HuH-7 (cell line): ENCODE data around the gene RNF32.
"Not testable (repeated sequence)": the region's sequence is repeated elsewhere in the genome, so short reads cannot be mapped to it uniquely, and the experiment has no call there.

Experiments
- DNase-seq: peaks from one replicate; pipeline ENCODE4 v3.0.0; 2011; ENCODE audit warnings: low spot score

The RNF32 gene

GRCh38 chr7:156614434-156615264 is 25.9 kb upstream of the RNF32 start:
- DNase-seq = no peak

GRCh38 chr7:156616269-156617202 is 24.0 kb upstream of the RNF32 start:
- DNase-seq = no peak

DNA sequence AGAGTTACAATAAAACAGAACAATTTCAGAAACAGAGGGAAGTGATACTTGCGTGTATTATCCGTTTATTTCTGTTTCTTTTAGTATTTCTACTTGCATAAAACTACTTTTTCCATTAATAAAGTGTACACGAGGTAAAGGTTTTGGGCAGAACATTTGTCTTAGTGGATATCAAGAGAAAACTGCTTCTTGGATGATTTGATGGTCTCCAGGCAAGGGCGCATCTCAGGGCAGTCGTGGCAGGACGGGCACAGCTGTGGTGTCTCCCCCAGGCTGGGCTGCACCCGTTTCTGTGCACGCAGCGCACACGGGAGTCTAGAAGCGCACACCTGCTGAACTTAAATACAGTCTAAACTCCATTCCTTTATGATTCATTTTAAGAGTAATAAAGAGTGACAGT is 23.4 kb upstream of the RNF32 start:
- no peak for DNase-seq

GRCh38 chr7:156618078-156618779 is 22.3 kb upstream of the RNF32 start:
- no peak for DNase-seq

DNA sequence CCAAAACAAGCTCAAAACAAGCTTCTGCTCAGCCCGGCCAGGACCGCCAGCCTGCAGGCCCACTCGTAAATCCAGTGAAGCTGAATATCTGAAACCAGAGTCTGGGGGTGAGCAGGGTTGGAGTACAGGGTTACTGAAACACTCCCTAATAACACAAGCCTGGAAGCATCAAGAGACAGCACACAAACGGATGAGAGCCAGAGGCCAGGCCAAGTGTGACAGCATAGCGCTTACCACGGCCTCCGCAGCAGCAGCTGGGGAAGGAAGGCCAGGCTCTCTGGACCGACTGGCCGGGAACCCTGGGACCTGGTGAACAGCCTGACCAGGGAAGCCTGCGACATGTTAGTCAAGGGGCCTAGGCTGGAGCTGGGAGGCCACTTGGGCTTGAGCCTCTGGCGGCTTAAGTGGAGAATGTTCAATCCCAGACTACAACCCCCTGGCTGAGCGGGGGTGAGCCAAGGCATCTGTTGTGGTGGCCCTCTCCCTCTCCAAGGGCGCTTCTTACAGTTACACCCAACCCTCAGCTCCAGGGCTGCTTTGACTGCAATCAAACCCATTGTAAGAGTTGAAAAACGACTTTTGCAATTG is 21.7 kb upstream of the RNF32 start:
- DNase-seq = no peak

DNA sequence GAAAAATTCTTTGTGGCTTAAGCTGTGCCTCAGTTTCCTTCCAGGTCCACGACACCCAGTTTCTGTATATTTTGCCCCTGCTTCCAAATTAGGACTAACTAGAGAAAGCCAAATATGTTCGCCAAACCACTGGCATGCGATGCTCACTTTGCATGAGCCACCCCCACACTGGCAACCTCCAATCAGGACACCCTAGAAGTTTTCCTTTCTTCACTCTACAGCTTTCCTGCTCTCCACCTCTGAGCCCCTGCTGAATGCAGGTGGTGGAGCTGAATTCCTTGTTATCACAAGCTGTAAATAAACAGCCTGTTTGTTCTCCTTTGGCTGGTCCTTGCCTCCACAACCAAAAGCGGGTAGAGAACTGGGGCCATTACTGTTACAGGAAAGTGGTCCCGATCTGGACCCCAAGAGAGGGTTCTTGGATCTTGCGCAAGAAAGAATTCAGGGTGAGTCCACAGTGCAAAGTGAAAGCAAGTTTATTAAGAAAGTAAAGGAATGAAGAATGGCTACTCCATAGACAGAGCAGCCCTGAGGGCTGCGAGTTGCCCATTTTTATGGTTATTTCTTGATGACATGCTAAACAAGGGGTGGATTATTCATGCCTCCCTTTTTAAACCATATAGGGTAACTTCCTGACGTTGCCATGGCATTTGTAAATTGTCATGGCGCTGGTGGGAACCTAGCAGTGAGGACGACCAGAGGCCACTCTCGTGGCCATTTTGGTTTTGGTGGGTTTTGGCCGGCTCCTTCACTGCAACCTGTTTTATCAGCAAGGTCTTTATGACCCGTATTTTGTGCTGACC is 20.9 kb upstream of the RNF32 start:
- not testable (repeated sequence) for DNase-seq

GRCh38 chr7:156620291-156620675 is 20.3 kb upstream of the RNF32 start:
- no peak for DNase-seq

- no peak for DNase-seq
These were observed 18.9 kb upstream of the RNF32 start for GRCh38 chr7:156621652-156622051.

GRCh38 chr7:156625580-156625979 is 15.0 kb upstream of the RNF32 start:
- no peak for DNase-seq

DNA sequence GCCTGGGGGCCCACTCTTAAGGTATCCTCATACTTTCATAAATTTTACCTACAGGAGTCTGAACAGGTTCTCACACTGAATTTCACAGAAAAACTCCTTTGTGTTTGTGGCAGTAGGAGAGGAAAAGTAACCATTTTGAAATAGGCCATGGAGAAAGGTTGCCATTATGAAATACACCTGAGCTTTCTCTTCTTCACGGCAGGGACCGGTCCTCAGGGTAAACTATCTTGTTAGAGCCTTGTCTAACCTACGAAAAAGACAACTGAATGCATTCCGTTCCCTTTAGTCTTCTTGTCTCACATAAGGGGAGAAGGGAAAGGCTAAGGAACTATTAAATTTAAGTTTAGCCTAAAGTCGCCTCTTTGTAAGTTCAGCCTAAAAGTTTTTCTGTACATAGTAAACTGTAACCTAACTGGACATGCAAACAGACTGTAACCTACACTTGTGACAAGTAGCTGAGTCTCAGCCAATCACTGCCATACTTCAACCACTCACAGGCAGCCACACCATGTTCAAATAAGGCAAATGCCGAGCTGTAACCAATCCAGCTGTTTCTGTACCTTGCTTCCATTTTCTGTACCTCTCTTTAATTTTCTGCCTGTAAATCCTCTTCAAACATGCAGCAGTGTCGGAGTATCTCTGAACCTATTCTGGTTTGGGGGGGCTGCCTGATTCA is 14.2 kb upstream of the RNF32 start:
- DNase-seq = no peak

GRCh38 chr7:156628562-156628961 is 12.0 kb upstream of the RNF32 start:
- no peak for DNase-seq

- no peak for DNase-seq
These were observed 10.7 kb upstream of the RNF32 start for GRCh38 chr7:156629873-156630272.

DNA sequence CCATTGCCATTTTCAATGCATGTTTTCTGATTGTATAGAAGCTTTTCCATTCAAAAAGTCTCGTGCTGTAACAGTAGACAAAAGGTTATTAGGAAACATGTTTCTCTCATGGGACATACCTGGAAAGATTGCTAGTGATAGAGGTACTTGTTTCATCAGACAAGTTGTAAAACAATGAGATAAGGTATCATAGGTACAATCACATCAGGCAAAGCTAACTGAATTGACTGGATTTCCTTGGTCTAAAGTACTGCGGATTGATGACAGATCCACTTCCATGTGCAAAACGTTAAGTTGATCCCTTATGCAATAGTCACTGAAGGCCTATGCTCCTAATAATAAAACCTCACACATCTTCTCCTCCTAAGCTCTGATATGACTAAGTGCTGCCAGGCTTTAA is 6.5 kb upstream of the RNF32 start:
- no peak for DNase-seq

- no peak for DNase-seq
These were observed 4.8 kb upstream of the RNF32 start for GRCh38 chr7:156635529-156636385.

- not testable (repeated sequence) for DNase-seq
These were observed 3.5 kb upstream of the RNF32 start for GRCh38 chr7:156637093-156637492.

DNA sequence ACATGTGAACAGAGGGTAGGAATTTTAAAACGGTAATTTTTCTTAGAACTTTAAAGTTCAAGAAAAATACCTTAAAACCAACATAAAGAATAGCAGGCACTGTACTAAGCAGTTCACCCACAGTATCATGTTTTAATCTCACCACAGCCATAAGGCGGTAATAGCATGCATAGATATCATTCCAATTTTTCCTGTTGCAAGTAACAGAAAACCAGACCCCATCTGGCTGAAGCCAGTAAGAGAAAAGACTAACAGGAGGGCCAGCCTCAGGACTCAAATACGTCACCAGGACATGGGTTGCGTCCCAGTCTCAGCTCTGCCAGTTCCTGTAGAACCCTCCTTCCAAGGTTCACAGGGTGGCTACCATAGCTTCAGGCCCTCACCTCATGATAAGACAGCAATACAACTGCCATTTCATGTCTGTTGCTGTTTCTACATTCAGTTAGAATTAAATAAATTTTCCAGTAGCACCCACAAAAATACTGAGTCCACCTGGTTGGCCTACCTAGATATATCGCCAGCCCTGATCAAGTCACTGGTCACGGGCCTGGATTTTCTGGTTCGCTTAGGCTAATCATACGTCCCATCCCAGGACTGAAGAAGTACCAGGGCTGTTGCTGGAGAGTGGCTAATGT is 2.0 kb upstream of the RNF32 start:
- DNase-seq = no peak

DNA sequence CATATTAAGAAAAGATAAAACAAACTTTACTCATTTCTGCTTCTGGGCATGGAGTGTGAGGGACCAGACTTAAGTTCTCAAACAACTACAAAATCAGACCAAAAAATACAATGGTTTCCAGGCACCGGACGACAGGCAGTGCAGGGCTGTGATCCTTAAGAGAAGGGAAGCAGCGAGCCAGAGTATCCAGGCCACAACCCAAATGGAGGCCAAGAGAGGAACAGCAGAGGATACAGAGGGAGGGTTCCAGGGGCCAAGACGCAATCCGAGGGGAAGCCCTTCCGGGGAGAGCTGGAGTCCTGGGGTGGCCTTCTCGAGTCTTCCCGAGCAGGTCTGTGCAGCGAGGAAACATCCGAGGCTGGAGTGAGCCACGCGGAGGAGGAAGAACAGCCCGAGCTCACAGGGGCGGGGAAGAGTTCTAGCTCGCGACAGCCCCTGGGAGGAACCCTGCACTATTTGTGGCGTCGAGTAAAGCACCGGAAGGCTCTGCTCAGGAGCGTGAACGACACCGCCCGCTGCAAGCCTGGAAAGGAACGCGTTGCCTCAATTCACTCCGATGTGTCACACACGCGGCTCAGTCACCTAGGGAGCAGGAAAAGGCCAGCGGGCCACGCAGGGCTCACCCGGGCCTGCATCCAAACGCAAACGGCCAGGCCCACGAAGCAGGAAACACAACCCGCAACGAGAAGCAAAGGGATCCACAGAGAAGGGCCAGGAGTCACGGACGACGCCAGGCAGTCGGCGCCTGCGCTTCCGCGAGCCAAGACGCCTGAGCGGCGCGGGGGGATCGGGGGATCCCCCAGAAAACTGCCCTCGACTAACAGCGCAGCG is 933 bp upstream of the RNF32 start:
- no peak for DNase-seq

GRCh38 chr7:156640949-156641485 is 443 bp downstream of the RNF32 start:
- DNase-seq = peak; percentile 44
